Ectodermal cell (in vitro differentiated cells): ENCODE measurements around the gene SH3BGRL2.
"Not testable (repeated sequence)": the region's sequence is repeated elsewhere in the genome, so short reads cannot be mapped to it uniquely, and the experiment has no call there.

Source experiments
- H3K27ac ChIP-seq: 2 replicates; pipeline ENCODE4 v1.7.0; 2013; ENCODE audit warnings: mild to moderate bottlenecking, low read depth, low read length; ENCODE audit not compliant: insufficient read depth, poor library complexity, severe bottlenecking
- H3K27me3 ChIP-seq: 2 replicates; pipeline ENCODE4 v1.7.0; 2013; ENCODE audit warnings: mild to moderate bottlenecking, low read length; ENCODE audit not compliant: insufficient read depth, control insufficient read depth, poor library complexity, severe bottlenecking
- H3K36me3 ChIP-seq: one replicate; pipeline ENCODE4 v1.7.0; 2013; ENCODE audit warnings: low read length; ENCODE audit not compliant: control insufficient read depth, insufficient read depth
- H3K4me1 ChIP-seq: one replicate; pipeline ENCODE4 v1.7.0; 2013; ENCODE audit warnings: low read length; ENCODE audit not compliant: control insufficient read depth, insufficient read depth
- H3K4me3 ChIP-seq: 2 replicates; pipeline ENCODE4 v1.7.0; 2013; ENCODE audit warnings: low read depth, low read length, control low read depth; ENCODE audit not compliant: insufficient read depth
- H3K9me3 ChIP-seq: 2 replicates; pipeline ENCODE4 v1.7.0; 2013; ENCODE audit warnings: mild to moderate bottlenecking, low read length, moderate library complexity; ENCODE audit not compliant: control insufficient read depth
- WGBS, 2 experiments: methylation state at CpG; one replicate each; pipeline ENCODE4 v1.1.7; 2013; ENCODE audit warnings: missing lambda C conversion rate in 2 of 2; 5-methylcytosine and 5-hydroxymethylcytosine counted together

Gene SH3BGRL2

DNA sequence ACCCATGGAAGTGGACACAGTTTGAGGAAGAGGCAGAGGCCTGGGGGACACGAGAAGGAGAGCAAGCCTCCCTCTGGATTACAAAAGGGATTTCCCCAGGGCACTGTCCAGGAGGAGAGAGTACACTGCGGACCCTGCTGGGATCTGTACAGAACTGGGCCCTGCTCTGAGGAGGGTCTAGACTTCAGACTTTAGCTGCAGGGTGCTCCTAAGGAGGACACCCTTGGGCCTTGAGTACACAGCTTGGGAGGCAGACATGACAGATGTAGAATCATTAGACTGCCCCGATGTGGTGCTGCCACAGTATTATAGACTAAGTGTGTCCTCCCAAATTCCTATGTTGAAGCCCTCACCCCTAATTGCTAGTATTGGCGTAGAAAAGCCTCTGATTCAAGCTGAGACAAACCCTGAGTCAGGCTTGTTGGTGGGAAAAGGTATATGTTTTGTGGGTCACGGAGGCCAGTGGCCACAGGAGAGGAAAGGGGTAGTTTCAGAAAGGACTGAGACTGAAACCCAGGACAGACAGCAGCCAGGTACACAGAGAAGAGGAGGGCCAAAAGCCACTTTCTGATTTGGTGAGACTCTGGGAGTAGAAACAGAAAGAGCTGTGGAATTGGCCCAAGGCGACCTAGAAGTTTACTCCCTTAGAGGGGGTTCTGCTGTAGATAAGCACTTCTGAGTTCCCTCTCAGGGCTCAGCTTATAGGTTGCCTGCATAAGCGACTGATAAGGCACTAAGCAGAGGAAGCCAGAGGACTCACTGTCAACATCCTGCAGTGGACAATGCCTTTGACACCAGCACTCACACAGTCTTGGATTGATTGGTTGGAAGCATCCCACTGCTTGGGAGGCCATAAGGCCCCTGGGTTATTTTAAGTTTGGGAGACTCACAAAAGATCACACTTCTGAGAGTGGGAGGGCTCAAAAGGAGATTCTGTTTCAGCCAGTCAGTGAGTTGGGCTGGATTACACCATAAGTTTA is 16.5 kb upstream of the SH3BGRL2 start:
- no peaks in the 10 kb centered on the region for H3K27me3 ChIP-seq
- 92% methylated on average over 7 of the region's 7 CpGs for WGBS, 2 experiments
- H3K4me3 ChIP-seq = no peak overlapping the region
- no peaks in the 10 kb centered on the region for H3K36me3 ChIP-seq
- no peak overlapping the region for H3K27ac ChIP-seq
- peaks cover 5% of the 10 kb centered on the region for H3K4me1 ChIP-seq
- no peaks in the 10 kb centered on the region for H3K9me3 ChIP-seq

- H3K9me3 ChIP-seq = no peaks in the 10 kb centered on the region
- H3K4me3 ChIP-seq = no peak overlapping the region
- H3K4me1 ChIP-seq = peaks cover 5% of the 10 kb centered on the region
- H3K27me3 ChIP-seq = no peaks in the 10 kb centered on the region
- 91 to 100% methylated on average over 1 of the region's 1 CpG for WGBS, 2 experiments
- no peak overlapping the region for H3K27ac ChIP-seq
- H3K36me3 ChIP-seq = no peaks in the 10 kb centered on the region
Measured at GRCh38 chr6:79617518-79617941, 13.6 kb upstream of the SH3BGRL2 start.

- not testable (repeated sequence) for H3K4me1 ChIP-seq, H3K4me3 ChIP-seq, H3K27ac ChIP-seq, H3K36me3 ChIP-seq, H3K9me3 ChIP-seq, H3K27me3 ChIP-seq
- 85 to 87% methylated on average over 13 of the region's 13 CpGs for WGBS, 2 experiments
Measured at GRCh38 chr6:79618425-79618824, 12.7 kb upstream of the SH3BGRL2 start.

- Histone ChIP-seq H3K4me1 (no peaks in the 10 kb centered on the region), H3K36me3 (no peaks in the 10 kb centered on the region), H3K4me3 (no peak overlapping the region), H3K27ac (no peak overlapping the region), H3K27me3 (no peaks in the 10 kb centered on the region), H3K9me3 (no peaks in the 10 kb centered on the region)
- 79 to 90% methylated on average over 2 of the region's 2 CpGs for WGBS, 2 experiments
Measured at GRCh38 chr6:79621579-79621978, 9.6 kb upstream of the SH3BGRL2 start.

GRCh38 chr6:79622364-79622763 is 8.8 kb upstream of the SH3BGRL2 start:
- H3K9me3 ChIP-seq = no peaks in the 10 kb centered on the region
- 88 to 90% methylated on average over 1 of the region's 1 CpG for WGBS, 2 experiments

GRCh38 chr6:79623106-79623505 is 8.0 kb upstream of the SH3BGRL2 start:
- Histone ChIP-seq H3K9me3 (no peaks in the 10 kb centered on the region), H3K27me3 (no peaks in the 10 kb centered on the region), H3K36me3 (no peaks in the 10 kb centered on the region), H3K27ac (no peak overlapping the region), H3K4me3 (no peak overlapping the region), H3K4me1 (no peaks in the 10 kb centered on the region)
- WGBS, 2 experiments = 93% methylated on average over 5 of the region's 5 CpGs

More at GRCh38 chr6:79622364-79622763, 8.8 kb upstream of the SH3BGRL2 start:
- no peaks in the 10 kb centered on the region for H3K27me3 ChIP-seq
- no peaks in the 10 kb centered on the region for H3K4me1 ChIP-seq
- no peak overlapping the region for H3K4me3 ChIP-seq
- H3K36me3 ChIP-seq = no peaks in the 10 kb centered on the region
- no peak overlapping the region for H3K27ac ChIP-seq

GRCh38 chr6:79625746-79626145 is 5.4 kb upstream of the SH3BGRL2 start:
- Histone ChIP-seq H3K4me1 (no peaks in the 10 kb centered on the region), H3K36me3 (no peaks in the 10 kb centered on the region), H3K9me3 (no peaks in the 10 kb centered on the region), H3K27me3 (peaks cover 13% of the 10 kb centered on the region), H3K27ac (no peak overlapping the region), H3K4me3 (no peak overlapping the region)

- H3K4me1 ChIP-seq = peaks cover 1% of the 10 kb centered on the region
- H3K27ac ChIP-seq = no peak overlapping the region
- H3K36me3 ChIP-seq = no peaks in the 10 kb centered on the region
- peaks cover 14% of the 10 kb centered on the region for H3K27me3 ChIP-seq
- H3K4me3 ChIP-seq = no peak overlapping the region
- H3K9me3 ChIP-seq = no peaks in the 10 kb centered on the region
- WGBS, 2 experiments = 89 to 90% methylated on average over 3 of the region's 3 CpGs
Measured at GRCh38 chr6:79626811-79627210, 4.3 kb upstream of the SH3BGRL2 start.

- H3K36me3 ChIP-seq = no peaks in the 10 kb centered on the region
Measured at GRCh38 chr6:79627422-79627821, 3.7 kb upstream of the SH3BGRL2 start.

DNA sequence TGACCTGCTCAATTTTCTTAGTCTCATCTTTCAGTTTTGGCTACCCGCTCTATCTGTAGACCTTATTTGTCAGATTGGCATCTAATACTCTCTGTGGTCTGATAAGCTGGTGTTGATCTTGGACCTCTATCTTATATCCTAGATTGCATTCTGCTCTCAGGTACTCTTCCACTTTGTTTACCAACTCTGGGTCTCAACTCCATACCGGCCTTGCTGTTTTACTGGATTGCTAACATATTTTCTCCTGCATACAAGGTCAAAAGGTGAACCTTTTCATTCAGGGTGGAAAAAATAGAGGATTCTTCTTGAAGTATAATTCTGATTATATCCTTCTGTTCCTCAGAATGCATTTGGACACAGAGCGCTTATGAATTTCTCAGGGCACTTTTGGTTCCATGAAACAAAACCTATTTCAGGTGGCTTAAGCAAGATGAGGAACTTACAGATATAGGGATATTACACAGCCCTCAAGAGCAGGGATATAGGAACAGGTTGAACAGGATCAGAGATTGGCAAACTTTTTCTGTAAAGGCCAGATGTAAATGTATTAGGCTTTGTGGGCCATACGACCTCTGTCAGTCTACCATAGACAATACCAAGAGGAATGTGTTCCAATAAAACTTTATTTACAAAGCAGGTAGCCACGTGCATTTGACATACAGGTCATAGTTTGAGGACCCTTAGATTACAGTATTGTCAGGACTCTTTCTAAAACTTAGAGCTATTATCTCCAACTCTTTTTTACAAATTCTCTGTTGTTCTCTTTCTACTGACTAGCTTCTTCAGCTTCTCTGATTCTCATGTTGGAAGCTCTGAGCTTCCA is 2.5 kb upstream of the SH3BGRL2 start:
- 92 to 93% methylated on average over 4 to 5 of the region's 5 CpGs for WGBS, 2 experiments
- Histone ChIP-seq H3K27me3 (peaks cover 14% of the 10 kb centered on the region), H3K27ac (no peak overlapping the region), H3K9me3 (no peaks in the 10 kb centered on the region), H3K36me3 (no peaks in the 10 kb centered on the region), H3K4me3 (no peak overlapping the region), H3K4me1 (peaks cover 10% of the 10 kb centered on the region)

More at GRCh38 chr6:79627422-79627821, 3.7 kb upstream of the SH3BGRL2 start:
- H3K27ac ChIP-seq = no peak overlapping the region
- no peak overlapping the region for H3K4me3 ChIP-seq
- peaks cover 14% of the 10 kb centered on the region for H3K27me3 ChIP-seq
- H3K4me1 ChIP-seq = peaks cover 7% of the 10 kb centered on the region
- no peaks in the 10 kb centered on the region for H3K9me3 ChIP-seq
